ENCODE data around the gene TSPAN18.

- TF ChIP-seq CTCF (conservative IDR thresholded peaks at IDR 0.05; ENCODE audit: low read length) (no peak), EZH2phosphoT487 (IDR thresholded peaks at IDR 0.05; ENCODE audit: borderline replicate concordance, low read depth, low read length) (no peak)
Measured at GRCh38 chr11:44863231-44863630, 136.5 kb downstream of the TSPAN18 start.
